ENCODE measurements around the gene ANXA5.

DNA sequence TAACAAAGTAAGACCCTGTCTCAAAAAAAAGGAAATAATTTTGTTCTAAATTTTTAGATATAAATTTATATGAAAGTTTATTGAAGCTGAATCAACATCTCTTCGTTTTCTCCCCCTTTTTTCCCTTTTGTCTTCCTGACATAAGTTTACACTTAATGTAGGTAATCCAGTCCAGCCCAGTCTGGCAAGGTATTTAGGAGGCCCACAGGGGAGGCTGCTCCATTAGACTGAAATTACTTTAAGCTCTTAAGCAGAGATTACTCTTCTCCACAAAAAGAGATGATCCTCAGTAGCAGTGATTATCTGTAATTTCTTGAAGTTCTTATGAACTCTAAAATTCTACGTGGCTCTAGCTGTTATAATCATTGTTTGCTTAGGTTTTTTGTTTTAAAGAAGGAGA lies 46.0 kb downstream of the ANXA5 start:
- TF ChIP-seq, protein P1, sequence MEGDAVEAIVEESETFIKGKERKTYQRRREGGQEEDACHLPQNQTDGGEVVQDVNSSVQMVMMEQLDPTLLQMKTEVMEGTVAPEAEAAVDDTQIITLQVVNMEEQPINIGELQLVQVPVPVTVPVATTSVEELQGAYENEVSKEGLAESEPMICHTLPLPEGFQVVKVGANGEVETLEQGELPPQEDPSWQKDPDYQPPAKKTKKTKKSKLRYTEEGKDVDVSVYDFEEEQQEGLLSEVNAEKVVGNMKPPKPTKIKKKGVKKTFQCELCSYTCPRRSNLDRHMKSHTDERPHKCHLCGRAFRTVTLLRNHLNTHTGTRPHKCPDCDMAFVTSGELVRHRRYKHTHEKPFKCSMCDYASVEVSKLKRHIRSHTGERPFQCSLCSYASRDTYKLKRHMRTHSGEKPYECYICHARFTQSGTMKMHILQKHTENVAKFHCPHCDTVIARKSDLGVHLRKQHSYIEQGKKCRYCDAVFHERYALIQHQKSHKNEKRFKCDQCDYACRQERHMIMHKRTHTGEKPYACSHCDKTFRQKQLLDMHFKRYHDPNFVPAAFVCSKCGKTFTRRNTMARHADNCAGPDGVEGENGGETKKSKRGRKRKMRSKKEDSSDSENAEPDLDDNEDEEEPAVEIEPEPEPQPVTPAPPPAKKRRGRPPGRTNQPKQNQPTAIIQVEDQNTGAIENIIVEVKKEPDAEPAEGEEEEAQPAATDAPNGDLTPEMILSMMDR (IDR thresholded peaks at IDR 0.05) = no peak
- no peak for TF ChIP-seq POLR2A (IDR thresholded peaks at IDR 0.05)
